Stimulated activated CD4-positive, alpha-beta T cell treated with anti-CD3 and anti-CD28 coated beads, Interleukin-4, amount 100 ng/mL, for 48 hours (primary cell): ENCODE results near the gene PRKCSH.
"Not testable (repeated sequence)": the region's sequence is repeated elsewhere in the genome, so short reads cannot be mapped to it uniquely, and the experiment has no call there.

Experiments
- DNase-seq, 2 donors: peaks; one replicate each; pipeline ENCODE4 v3.0.0-alpha.2; 2020; ENCODE audit warnings: low read depth in 2 of 2

Gene PRKCSH, protein sequence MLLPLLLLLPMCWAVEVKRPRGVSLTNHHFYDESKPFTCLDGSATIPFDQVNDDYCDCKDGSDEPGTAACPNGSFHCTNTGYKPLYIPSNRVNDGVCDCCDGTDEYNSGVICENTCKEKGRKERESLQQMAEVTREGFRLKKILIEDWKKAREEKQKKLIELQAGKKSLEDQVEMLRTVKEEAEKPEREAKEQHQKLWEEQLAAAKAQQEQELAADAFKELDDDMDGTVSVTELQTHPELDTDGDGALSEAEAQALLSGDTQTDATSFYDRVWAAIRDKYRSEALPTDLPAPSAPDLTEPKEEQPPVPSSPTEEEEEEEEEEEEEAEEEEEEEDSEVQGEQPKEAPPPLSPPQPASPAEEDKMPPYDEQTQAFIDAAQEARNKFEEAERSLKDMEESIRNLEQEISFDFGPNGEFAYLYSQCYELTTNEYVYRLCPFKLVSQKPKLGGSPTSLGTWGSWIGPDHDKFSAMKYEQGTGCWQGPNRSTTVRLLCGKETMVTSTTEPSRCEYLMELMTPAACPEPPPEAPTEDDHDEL

DNA sequence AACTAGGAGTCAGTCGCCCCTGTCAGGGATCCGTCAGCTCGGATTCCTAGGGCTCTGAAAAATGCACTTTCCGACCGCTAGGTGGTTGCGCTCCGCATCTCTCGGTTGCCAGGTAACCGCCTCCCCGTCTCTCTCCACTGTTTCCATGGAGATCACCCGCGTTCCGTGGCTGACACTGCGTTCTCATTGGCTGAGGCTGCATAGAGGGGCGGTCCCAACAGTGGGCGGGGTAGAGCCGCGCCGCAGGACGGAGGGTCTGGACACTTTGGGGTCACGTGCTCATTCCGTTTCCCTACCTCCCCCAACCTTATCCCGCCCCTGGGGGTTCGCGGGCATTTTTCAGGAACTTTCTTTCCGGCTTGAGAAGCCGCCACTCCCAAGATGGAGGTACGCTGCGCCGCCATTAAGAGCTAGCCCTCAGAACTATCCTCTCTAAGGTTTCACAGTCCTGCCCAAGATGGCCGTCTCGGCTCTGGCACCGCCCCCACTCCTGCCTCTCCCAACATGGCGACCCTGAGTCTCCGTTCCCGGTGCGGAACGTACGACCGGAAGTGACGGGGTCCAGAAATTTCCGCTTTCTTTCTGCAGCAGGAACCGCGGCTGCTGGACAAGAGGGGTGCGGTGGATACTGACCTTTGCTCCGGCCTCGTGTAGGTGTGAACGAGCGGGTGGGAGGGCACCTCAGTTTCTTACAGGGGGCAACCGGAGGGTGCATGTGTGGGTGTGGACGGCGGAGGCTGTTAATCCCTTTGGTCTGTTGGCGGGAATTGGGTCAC is at the start of gene PRKCSH, which contains the start of gene ODAD3:
Gene PRKCSH (plus strand): TSS at position 579 of the 776 bp plus-strand sequence. CDS start 483 bp downstream, outside the sequence.
Gene ODAD3 (minus strand): TSS at position 65 of the 776 bp plus-strand sequence. CDS start 105 bp downstream, outside the sequence.
- peak; percentile 97 to 99 for DNase-seq

DNA sequence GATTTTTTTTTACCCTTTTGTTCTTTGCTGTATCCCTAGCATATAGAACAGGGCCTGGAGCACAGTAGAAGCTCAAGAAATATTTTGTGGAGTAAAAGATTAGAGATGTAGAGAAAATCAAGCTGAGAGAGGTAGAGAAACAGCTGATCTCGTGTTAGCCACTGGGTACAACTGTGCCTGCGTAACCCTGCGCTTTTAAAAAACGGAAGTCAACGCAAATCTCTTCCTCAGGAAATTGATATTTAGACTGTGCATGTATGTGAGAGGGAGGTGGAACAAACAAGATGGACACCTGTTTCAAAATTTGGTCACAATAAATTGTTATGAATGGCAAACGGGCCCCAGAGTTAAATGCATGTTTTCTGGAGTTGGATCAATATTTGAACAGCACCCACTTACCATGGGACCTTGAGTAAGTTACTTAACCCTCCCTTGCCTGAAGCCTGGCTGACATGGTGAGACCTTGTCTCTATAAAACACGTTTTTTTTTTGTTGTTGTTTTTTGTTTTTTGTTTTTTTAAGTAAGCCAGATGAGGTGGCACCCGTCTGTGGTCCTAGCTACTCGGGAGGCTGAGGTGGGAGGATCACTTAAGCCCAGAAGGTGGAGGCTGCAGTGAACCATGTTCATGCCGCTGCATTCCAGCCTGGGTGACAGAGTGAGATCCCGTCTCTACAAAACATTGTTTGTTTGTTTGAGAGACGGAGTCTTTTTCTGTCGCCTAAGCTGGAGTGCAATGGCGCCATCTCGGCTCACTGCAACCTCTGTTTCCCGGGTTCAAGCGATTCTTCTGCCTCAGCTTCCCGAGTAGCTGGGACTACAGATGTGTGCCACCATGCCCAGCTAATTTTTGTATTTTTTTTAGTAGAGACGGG is 48.0 kb upstream of the PRKCSH start:
- DNase-seq, result no peak

DNA sequence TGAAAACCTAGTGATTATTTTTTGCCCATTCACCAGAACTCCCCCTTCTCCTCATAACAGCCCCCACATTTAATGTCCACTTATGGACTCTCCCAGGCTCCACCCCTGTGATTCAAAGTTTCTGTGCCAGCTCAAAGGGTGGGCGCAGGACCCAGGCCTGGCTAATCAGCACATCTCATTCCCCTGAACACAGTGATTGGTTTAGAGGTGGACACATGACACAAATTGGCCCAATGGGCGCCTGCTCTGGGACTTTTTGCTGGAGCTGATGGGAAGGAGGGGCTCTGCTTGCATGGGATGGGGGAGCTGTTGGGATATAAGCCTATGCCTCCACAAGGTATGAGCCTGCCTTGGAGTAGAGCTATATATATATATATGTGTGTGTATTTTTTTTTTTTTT is 45.1 kb upstream of the PRKCSH start:
- no peak for DNase-seq

- no peak for DNase-seq
These were observed 44.3 kb upstream of the PRKCSH start for GRCh38 chr19:11390933-11391680.

DNA sequence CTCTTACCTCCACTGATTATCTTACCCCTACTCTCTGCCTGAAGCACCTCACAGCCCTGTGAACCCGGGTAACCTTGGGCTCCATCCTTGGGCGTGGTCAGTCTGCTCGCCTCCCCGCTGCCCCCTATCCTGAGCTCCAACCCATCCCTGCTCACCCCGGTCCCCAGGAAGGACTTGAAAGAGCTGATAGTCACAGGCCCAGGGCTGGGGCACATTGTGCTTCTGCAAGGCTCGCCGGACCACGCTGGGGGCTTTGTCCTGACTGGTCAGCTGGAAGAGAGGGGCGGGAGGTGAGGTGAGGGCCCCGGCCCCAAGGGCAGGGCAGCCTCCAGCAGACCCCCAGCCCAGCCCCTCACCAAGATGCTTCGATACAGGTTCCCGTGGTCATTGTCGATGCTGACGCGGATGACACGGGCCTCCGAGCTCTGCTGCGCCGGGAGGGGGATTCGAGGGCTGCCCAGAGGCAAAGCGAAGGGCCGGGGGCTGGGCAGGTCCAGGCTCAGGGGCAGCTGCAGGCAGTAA is 38.3 kb upstream of the PRKCSH start:
- no peak for DNase-seq

- DNase-seq, result no peak
These were observed 35.8 kb upstream of the PRKCSH start for GRCh38 chr19:11399667-11400066.

GRCh38 chr19:11400798-11401197 is 34.6 kb upstream of the PRKCSH start:
- no peak for DNase-seq

- DNase-seq, result no peak
These were observed 33.5 kb upstream of the PRKCSH start for GRCh38 chr19:11401808-11402543.

GRCh38 chr19:11404588-11405222 is 30.7 kb upstream of the PRKCSH start:
- no peak for DNase-seq

GRCh38 chr19:11405846-11406643 is 29.4 kb upstream of the PRKCSH start:
- DNase-seq, result peak in 1 of 2 donors; percentile 33

DNA sequence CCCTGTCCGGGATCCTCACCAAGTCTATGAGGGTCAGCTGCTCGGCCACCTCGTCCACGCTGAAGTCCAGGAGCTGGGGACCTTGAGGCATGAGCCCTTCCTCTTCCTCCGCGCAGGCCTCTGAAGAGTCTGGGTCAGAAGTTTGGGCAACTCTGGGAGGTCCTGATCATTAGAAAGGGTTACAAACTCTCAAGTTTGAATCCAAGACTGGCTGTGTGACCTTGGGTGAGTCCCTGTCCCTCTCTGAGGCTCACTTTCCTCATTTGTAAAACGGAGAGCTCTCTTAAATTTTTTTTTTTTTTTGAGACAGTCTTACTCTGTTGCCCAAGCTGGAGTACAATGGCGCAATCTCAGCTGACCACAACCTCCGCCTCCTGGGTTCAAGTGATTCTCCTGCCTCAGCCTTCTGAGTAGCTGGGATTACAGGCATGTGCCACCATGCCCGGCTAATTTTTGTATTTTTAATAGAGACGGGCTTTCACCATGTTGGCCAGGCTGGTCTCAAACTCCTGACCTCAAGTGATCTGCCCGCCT is 28.7 kb upstream of the PRKCSH start:
- DNase-seq, result not testable (repeated sequence)

- no peak for DNase-seq
These were observed 26.8 kb upstream of the PRKCSH start for GRCh38 chr19:11408591-11408990.

DNA sequence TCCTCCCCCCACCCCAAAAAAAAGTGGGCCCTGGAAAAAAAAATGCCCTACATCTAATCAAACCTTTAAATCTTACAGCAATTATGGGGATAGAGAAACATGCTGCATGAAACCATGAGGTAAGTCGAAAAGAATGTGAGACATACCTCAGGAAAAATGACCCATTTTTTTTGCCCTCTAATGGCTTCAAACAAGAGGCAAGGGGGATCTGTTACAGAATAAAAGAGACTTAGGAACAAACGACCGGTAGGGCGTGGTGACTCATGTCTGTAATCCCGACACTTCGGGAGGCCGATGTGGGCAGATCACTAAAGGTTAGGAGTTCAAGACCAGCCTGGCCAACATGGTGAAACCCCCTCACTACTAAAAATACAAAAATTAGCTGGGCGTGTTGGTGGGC is 24.8 kb upstream of the PRKCSH start:
- DNase-seq, result no peak

DNA sequence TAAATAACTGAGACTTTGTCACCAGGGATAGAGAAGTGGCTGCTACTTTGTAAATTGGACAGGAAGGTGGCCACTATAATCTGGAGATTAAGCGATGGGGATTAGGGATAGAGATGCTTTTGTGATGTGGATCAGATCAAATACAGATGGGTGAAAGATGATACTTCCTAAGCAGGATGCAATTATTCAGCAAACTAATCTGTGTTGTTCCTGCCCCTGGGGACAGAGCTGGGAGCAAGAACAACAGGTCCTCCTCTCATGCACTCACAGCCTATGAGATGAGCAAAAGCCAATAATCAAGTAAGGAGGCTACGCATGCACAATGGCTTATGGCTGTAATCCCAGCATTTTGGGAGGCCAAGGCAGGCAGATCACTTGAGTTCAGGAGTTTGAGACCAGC is 20.9 kb upstream of the PRKCSH start:
- no peak for DNase-seq

GRCh38 chr19:11416346-11417052 is 18.9 kb upstream of the PRKCSH start:
- no peak for DNase-seq

- DNase-seq, result no peak
These were observed 17.3 kb upstream of the PRKCSH start for GRCh38 chr19:11418094-11418548.
